Cardiac fibroblast (primary cell): ENCODE data around the gene HKDC1.
"Not testable (repeated sequence)": the region's sequence is repeated elsewhere in the genome, so short reads cannot be mapped to it uniquely, and the experiment has no call there.

Experiments
- DNase-seq, 2 donors: peaks; one replicate each; pipeline versions ENCODE4 v3.0.0 to v3.0.0-alpha.2; 2010; ENCODE audit warnings: low read depth in 2 of 2
- H3K4me3 ChIP-seq, 2 donors: replicated peaks in 1 of 2; 1 replicate in 1 of 2; 2 replicates in 1 of 2; pipeline ENCODE4 v1.5.1; 2011; ENCODE audit warnings: low read depth in 2 of 2, low read length in 2 of 2, mild to moderate bottlenecking in 2 of 2, moderate library complexity in 1 of 2
- CTCF ChIP-seq: IDR thresholded peaks from one replicate; pipeline ENCODE4 v1.5.1; 2011; ENCODE audit warnings: low read depth, mild to moderate bottlenecking, low read length, inconsistent platforms

The HKDC1 gene

GRCh38 chr10:69246581-69247312, 26.6 kb downstream of the HKDC1 start:
- DNase-seq, result no peak
- no peak overlapping the region for H3K4me3 ChIP-seq
- TF ChIP-seq CTCF, result no peak

GRCh38 chr10:69247313-69247710, 27.2 kb downstream of the HKDC1 start:
- DNase-seq, result no peak
- H3K4me3 ChIP-seq, result no peak overlapping the region
- no peak for TF ChIP-seq CTCF

- TF ChIP-seq CTCF, result no peak
- DNase-seq, result no peak
- H3K4me3 ChIP-seq, result no peak overlapping the region
These were observed 28.1 kb downstream of the HKDC1 start for GRCh38 chr10:69248117-69248730.

GRCh38 chr10:69250041-69250440, 29.9 kb downstream of the HKDC1 start:
- no peak for DNase-seq
- TF ChIP-seq CTCF, result no peak
- H3K4me3 ChIP-seq, result no peak overlapping the region

GRCh38 chr10:69251417-69251816, 31.3 kb downstream of the HKDC1 start:
- DNase-seq, H3K4me3 ChIP-seq: not testable (repeated sequence)

- no peak for DNase-seq
- TF ChIP-seq CTCF, result no peak
These were observed 33.0 kb downstream of the HKDC1 start for GRCh38 chr10:69253171-69253570.

GRCh38 chr10:69254877-69255276, 34.7 kb downstream of the HKDC1 start:
- TF ChIP-seq CTCF, result no peak
- no peak overlapping the region for H3K4me3 ChIP-seq
- no peak for DNase-seq

More at GRCh38 chr10:69253171-69253570, 33.0 kb downstream of the HKDC1 start:
- no peak overlapping the region for H3K4me3 ChIP-seq
